ENCODE measurements around the gene CFL2.
"Not testable (repeated sequence)": the region's sequence is repeated elsewhere in the genome, so short reads cannot be mapped to it uniquely, and the experiment has no call there.

Gene CFL2

DNA sequence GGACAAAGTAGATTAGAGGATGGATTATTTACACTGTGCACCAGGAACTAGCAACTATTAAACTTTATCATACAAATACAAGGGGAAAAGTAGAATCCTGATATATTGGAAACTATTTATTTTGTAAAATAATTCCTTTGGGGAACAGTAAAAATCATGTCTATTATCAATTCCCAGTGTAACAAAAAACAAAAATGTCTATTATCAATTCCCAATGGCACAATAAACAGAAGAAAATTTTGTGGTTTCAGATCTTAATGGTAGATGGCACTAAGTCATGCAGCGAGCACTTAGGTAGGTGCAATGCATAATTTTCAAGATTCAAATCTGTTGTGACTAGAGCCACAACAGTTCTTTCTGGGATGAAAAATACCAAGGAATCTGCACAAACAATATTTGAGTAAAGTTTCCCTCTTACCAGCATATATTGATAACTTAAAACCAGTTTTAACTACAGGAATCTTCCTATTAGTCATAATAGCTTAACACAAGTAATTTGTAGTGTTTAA lies 13.7 kb downstream of the CFL2 start:
- no peaks in the 10 kb centered on the region for H3K9me3 ChIP-seq (ENCODE audit: insufficient read depth, low read length)
- no peak overlapping the region for H3K4me2 ChIP-seq (ENCODE audit: low read length)
- no peaks in the 10 kb centered on the region for H4K20me1 ChIP-seq (ENCODE audit: insufficient read depth, low read length)
- no peak overlapping the region for H3K4me3 ChIP-seq (ENCODE audit: low read length)
- no peaks in the 10 kb centered on the region for H3K4me1 ChIP-seq (ENCODE audit: low read length)
- no peak overlapping the region for H3K9ac ChIP-seq (ENCODE audit: low read length)
- no peak overlapping the region for H2AFZ ChIP-seq (ENCODE audit: low read depth, low read length)
- no peaks in the 10 kb centered on the region for H3K36me3 ChIP-seq (replicated peaks; ENCODE audit: low read depth, low read length)
- no peaks in the 10 kb centered on the region for H3K79me2 ChIP-seq (ENCODE audit: low read length)
- no peak overlapping the region for H3K27ac ChIP-seq (ENCODE audit: low read length)
- no peaks in the 10 kb centered on the region for H3K27me3 ChIP-seq (ENCODE audit: low read depth, low read length)
- TF ChIP-seq CTCF (IDR thresholded peaks at IDR 0.05; ENCODE audit: low read depth, low read length) (no peak), EZH2phosphoT487 (IDR thresholded peaks at IDR 0.05; ENCODE audit: low read depth) (no peak)

- no peak overlapping the region for H3K27ac ChIP-seq (ENCODE audit: low read length)
- H3K27me3 ChIP-seq (ENCODE audit: low read depth, low read length) = no peaks in the 10 kb centered on the region
- TF ChIP-seq EZH2phosphoT487 (IDR thresholded peaks at IDR 0.05; ENCODE audit: low read depth) = no peak
- TF ChIP-seq CTCF (IDR thresholded peaks at IDR 0.05; ENCODE audit: low read depth, low read length) = no peak
- H3K4me2 ChIP-seq (ENCODE audit: low read length) = no peak overlapping the region
- H3K4me1 ChIP-seq (ENCODE audit: low read length) = no peaks in the 10 kb centered on the region
- no peaks in the 10 kb centered on the region for H3K36me3 ChIP-seq (replicated peaks; ENCODE audit: low read depth, low read length)
- H3K9me3 ChIP-seq (ENCODE audit: insufficient read depth, low read length) = no peaks in the 10 kb centered on the region
- H3K9ac ChIP-seq (ENCODE audit: low read length) = no peak overlapping the region
- no peak overlapping the region for H2AFZ ChIP-seq (ENCODE audit: low read depth, low read length)
- no peaks in the 10 kb centered on the region for H3K79me2 ChIP-seq (ENCODE audit: low read length)
- H3K4me3 ChIP-seq (ENCODE audit: low read length) = no peak overlapping the region
- no peaks in the 10 kb centered on the region for H4K20me1 ChIP-seq (ENCODE audit: insufficient read depth, low read length)
Measured at GRCh38 chr14:34699873-34700621, 14.3 kb downstream of the CFL2 start.

DNA sequence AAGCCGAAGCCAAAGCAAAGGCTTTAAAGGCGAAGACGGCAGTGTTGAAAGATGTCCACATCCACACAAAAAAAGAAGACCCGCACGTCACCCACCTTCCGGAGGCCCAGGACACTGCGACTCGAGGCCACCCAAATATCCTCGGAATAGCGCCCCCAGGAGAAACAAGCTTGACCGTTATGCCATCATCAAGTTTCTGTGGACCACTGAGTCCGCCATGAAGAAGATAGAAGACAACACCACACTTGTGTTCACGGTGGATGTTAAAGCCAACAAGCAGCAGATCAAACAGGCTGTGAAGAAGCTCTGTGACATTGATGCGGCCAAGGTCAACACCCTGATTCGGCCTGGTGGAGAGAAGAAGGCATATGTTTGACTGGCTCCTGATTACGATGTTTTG lies 20.2 kb downstream of the CFL2 start:
- not testable (repeated sequence) for H3K4me2 ChIP-seq (ENCODE audit: low read length); H3K79me2 ChIP-seq (ENCODE audit: low read length); H3K27ac ChIP-seq (ENCODE audit: low read length); H3K4me3 ChIP-seq (ENCODE audit: low read length); H3K36me3 ChIP-seq (replicated peaks; ENCODE audit: low read depth, low read length); H3K4me1 ChIP-seq (ENCODE audit: low read length); H2AFZ ChIP-seq (ENCODE audit: low read depth, low read length); H3K9me3 ChIP-seq (ENCODE audit: insufficient read depth, low read length); H3K27me3 ChIP-seq (ENCODE audit: low read depth, low read length); H4K20me1 ChIP-seq (ENCODE audit: insufficient read depth, low read length); H3K9ac ChIP-seq (ENCODE audit: low read length)

DNA sequence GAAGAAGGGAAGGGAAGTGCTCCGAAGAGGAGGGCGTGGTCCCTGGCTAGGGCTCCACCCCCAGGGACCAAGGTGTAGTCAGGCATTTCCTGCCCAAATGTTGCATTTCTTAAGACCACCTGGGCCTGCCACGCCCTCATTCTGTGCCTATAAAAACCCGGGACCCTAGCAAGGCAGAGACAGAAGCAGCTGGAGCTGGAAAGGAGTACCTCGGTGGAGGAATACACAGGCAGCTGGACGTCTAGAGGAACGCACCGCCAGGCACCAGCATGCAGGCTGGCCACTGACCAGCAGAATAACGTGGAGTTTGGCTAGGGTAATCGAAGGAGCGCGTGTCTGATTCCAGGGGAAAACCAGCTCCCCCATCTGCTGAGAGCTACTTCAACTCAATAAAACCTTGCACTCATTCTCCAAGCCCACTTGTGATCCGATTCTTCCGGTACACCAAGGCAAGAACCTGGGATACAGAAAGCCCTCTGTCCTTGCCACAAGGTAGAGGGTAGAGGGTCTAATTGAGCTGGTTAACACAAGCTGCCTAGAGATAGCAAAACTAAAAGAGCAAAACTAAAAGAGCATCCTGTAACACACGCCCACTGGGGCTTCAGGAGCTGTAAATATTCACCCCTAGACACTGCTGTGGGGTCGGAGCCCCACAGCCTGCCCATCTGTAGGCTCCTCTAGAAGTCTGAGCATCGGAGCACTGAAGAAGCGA lies 21.0 kb downstream of the CFL2 start:
- Histone ChIP-seq H2AFZ (ENCODE audit: low read depth, low read length) (no peak overlapping the region), H3K4me2 (ENCODE audit: low read length) (no peak overlapping the region), H3K4me1 (ENCODE audit: low read length) (no peaks in the 10 kb centered on the region)

More for the DNA sequence above, 21.0 kb downstream of the CFL2 start:
- Histone ChIP-seq H3K79me2 (ENCODE audit: low read length) (no peaks in the 10 kb centered on the region), H3K27me3 (ENCODE audit: low read depth, low read length) (no peaks in the 10 kb centered on the region), H3K9me3 (ENCODE audit: insufficient read depth, low read length) (no peaks in the 10 kb centered on the region), H3K9ac (ENCODE audit: low read length) (no peak overlapping the region), H3K4me3 (ENCODE audit: low read length) (no peak overlapping the region), H3K36me3 (replicated peaks; ENCODE audit: low read depth, low read length) (no peaks in the 10 kb centered on the region), H3K27ac (ENCODE audit: low read length) (no peak overlapping the region), H4K20me1 (ENCODE audit: insufficient read depth, low read length) (no peaks in the 10 kb centered on the region)
- TF ChIP-seq CTCF (IDR thresholded peaks at IDR 0.05; ENCODE audit: low read depth, low read length) (no peak), EZH2phosphoT487 (IDR thresholded peaks at IDR 0.05; ENCODE audit: low read depth) (no peak)

Measured in OCI-LY3 (cell line).